HG03342 (cell line): Measurements from ENCODE around the gene PMS2.
"Not testable (repeated sequence)": the region's sequence is repeated elsewhere in the genome, so short reads cannot be mapped to it uniquely, and the experiment has no call there.

Experiments
- ATAC-seq: cut with Tn5 transposase; IDR thresholded peaks from one replicate; pipeline ENCODE4 v1.9.1; 2021; ENCODE audit warnings: mild to moderate bottlenecking, moderate library complexity; ENCODE audit not compliant: unreplicated experiment

Gene PMS2

GRCh38 chr7:5930290-5930689 is 78.6 kb downstream of the PMS2 start:
- not testable (repeated sequence) for ATAC-seq

GRCh38 chr7:5926263-5926870 is 82.5 kb downstream of the PMS2 start:
- ATAC-seq: not testable (repeated sequence)

- not testable (repeated sequence) for ATAC-seq
These were observed 84.2 kb downstream of the PMS2 start for GRCh38 chr7:5924630-5925029.

GRCh38 chr7:5924180-5924579 is 84.7 kb downstream of the PMS2 start:
- ATAC-seq: not testable (repeated sequence)
